Erythroblast (primary cell): ENCODE results near the gene KIAA1671.

ENCODE experiments used
- GATA1 ChIP-seq: IDR thresholded peaks from 2 replicates; pipeline ENCODE4 v1.6.1; 2011; ENCODE audit warnings: low read depth, mild to moderate bottlenecking, control low read depth, low read length, moderate library complexity
- POLR2A ChIP-seq: IDR thresholded peaks from 2 replicates; pipeline ENCODE4 v1.6.1; 2011; ENCODE audit warnings: mild to moderate bottlenecking, low read length

DNA sequence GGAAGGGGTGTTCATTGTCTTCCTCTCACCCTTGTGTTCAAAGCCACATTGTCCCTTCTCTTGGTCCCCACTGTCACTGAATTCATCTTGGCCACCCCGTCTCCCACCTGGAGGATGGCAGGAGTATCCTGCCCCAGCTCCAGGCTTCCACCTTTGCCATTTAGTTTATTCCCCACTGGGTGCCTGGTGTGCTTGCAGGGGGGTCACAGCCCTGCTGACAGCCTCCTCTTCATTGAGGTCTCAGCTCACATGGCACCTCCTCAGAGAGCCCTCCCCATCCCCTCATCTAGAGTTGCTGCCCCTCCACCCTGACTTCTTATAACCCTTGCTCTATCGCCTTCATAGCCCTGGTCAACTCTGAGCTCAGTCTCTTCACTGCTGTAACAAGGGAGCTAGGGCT lies 36.6 kb downstream of the KIAA1671 start:
- no peak for TF ChIP-seq POLR2A
- no peak for TF ChIP-seq GATA1
